HL-60 (cell line): ENCODE results near the gene NKAIN2.

ENCODE experiments used
- DNase-seq, 2 experiments: peaks; one replicate each; pipeline ENCODE4 v3.0.0-alpha.2; 2010 to 2020; ENCODE audit warnings: low read depth in 1 of 2, low spot score in 1 of 2
- H3K27ac ChIP-seq: fragments of 250-450 bp; sonication (Bioruptor Pico); replicated peaks from 2 replicates; pipeline ENCODE4 v1.5.1; 2020; ENCODE audit warnings: mild to moderate bottlenecking, moderate library complexity
- H3K27me3 ChIP-seq: fragments of 250-450 bp; sonication (Bioruptor Pico); 2 replicates; pipeline ENCODE4 v1.5.1; 2021; ENCODE audit warnings: mild to moderate bottlenecking, moderate library complexity; ENCODE audit not compliant: insufficient read depth, poor library complexity, severe bottlenecking
- H3K4me3 ChIP-seq: replicated peaks from 2 replicates; pipeline ENCODE4 v1.5.1; 2011; ENCODE audit warnings: mild to moderate bottlenecking, control low read depth, low read length; ENCODE audit not compliant: insufficient read depth
- GABPA ChIP-seq: IDR thresholded peaks from 2 replicates; pipeline ENCODE4 v1.6.1; 2012; ENCODE audit warnings: low read depth
- POLR2AphosphoS5 ChIP-seq: IDR thresholded peaks from 2 replicates; pipeline ENCODE4 v1.6.1; 2012; ENCODE audit warnings: low read depth
- SPI1 ChIP-seq: IDR thresholded peaks from 2 replicates; pipeline ENCODE4 v1.6.1; 2012; ENCODE audit warnings: low read depth, mild to moderate bottlenecking, borderline replicate concordance
- TF ChIP-seq, protein P1 (sequence below): IDR thresholded peaks from one replicate; pipeline ENCODE4 v1.5.1; 2011; ENCODE audit warnings: low read length, control low read depth, inconsistent platforms; ENCODE audit not compliant: insufficient read depth
- TF ChIP-seq, protein P2 (sequence below): IDR thresholded peaks from 2 replicates; pipeline ENCODE4 v1.6.1; 2012; ENCODE audit warnings: low read depth; ENCODE audit not compliant: insufficient replicate concordance

The NKAIN2 gene

DNA sequence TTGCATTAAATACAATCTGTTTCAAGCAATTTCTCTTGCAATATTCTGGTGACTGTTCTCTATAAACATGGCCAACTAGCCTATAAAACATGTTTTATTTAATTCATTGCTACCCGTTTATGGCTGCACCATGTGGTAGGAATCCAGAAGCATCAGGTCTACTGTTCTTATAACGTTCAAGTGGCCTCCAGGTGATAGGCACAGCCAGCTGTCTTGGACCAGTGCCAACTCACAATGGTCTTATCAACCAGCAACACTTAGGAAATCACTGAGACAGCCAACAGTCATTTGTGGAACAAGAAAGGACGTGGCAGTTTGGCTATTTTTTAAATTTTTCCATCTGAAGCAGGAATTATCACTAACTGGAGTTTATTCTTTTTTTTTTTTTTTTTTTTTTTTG lies 193.6 kb downstream of the NKAIN2 start:
- Histone ChIP-seq H3K27ac (no peak overlapping the region), H3K4me3 (no peak overlapping the region), H3K27me3 (no peaks in the 10 kb centered on the region)
- TF ChIP-seq GABPA (no peak), SPI1 (no peak), POLR2AphosphoS5 (no peak)
- TF ChIP-seq, protein P1, sequence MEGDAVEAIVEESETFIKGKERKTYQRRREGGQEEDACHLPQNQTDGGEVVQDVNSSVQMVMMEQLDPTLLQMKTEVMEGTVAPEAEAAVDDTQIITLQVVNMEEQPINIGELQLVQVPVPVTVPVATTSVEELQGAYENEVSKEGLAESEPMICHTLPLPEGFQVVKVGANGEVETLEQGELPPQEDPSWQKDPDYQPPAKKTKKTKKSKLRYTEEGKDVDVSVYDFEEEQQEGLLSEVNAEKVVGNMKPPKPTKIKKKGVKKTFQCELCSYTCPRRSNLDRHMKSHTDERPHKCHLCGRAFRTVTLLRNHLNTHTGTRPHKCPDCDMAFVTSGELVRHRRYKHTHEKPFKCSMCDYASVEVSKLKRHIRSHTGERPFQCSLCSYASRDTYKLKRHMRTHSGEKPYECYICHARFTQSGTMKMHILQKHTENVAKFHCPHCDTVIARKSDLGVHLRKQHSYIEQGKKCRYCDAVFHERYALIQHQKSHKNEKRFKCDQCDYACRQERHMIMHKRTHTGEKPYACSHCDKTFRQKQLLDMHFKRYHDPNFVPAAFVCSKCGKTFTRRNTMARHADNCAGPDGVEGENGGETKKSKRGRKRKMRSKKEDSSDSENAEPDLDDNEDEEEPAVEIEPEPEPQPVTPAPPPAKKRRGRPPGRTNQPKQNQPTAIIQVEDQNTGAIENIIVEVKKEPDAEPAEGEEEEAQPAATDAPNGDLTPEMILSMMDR, result no peak
- TF ChIP-seq, protein P2, sequence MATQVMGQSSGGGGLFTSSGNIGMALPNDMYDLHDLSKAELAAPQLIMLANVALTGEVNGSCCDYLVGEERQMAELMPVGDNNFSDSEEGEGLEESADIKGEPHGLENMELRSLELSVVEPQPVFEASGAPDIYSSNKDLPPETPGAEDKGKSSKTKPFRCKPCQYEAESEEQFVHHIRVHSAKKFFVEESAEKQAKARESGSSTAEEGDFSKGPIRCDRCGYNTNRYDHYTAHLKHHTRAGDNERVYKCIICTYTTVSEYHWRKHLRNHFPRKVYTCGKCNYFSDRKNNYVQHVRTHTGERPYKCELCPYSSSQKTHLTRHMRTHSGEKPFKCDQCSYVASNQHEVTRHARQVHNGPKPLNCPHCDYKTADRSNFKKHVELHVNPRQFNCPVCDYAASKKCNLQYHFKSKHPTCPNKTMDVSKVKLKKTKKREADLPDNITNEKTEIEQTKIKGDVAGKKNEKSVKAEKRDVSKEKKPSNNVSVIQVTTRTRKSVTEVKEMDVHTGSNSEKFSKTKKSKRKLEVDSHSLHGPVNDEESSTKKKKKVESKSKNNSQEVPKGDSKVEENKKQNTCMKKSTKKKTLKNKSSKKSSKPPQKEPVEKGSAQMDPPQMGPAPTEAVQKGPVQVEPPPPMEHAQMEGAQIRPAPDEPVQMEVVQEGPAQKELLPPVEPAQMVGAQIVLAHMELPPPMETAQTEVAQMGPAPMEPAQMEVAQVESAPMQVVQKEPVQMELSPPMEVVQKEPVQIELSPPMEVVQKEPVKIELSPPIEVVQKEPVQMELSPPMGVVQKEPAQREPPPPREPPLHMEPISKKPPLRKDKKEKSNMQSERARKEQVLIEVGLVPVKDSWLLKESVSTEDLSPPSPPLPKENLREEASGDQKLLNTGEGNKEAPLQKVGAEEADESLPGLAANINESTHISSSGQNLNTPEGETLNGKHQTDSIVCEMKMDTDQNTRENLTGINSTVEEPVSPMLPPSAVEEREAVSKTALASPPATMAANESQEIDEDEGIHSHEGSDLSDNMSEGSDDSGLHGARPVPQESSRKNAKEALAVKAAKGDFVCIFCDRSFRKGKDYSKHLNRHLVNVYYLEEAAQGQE, result no peak
- DNase-seq, result no peak

DNA sequence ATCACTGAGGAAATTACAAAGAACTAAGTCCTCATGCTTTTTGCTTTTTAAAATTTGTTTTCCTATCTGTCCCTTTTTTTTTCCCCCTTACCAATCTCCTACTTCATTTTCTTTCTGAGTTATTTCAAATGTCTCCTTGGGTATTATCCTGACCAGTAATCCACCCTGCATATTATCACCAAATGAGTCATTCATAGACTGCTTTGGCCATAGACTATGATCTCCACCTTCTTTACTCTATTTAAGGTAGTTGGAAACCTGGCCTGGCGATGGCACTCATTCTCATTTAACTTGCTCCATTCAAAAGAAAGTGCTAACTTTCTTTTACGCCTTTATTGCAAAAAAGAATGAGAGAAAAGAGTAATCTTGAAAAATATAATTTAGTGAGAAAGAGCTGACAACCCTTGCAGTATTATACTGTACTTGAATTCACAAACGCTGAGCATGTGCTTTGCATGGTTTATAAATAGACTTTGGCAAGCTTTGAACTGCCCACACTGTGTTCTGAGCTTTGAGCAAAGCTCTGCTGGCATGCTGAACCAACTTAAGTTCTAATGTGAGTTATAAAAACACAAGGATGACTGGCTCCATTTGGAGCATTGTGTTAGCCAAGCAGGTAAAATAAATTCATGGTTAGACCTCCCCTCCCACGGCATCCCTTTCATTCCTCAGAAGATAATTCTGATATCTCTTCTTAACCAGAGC lies 198.9 kb downstream of the NKAIN2 start:
- Histone ChIP-seq H3K27ac (no peak overlapping the region), H3K27me3 (no peaks in the 10 kb centered on the region), H3K4me3 (no peak overlapping the region)
- DNase-seq, result no peak
- TF ChIP-seq GABPA (no peak), SPI1 (no peak)
- TF ChIP-seq, protein P1, result no peak

DNA sequence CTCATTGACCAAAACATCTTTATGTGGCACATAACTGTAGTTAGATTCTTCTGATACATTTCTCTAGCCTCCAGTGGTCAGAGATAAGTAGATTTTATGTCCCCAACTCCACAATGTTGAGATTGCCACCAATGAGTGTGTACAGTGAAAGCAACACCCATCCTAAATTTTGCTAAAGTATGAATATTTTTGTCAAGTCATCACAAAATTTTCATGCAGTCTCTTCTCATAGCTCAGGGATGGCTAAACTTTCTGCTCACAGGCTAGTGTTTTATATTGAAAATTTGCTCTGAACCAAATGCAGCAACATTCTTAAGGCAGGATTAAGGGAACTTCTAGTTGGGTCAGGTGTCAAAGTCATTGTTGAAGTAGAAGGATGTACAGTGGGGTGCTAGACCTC lies 203.6 kb downstream of the NKAIN2 start:
- no peaks in the 10 kb centered on the region for H3K27me3 ChIP-seq
- no peak for DNase-seq
- no peak overlapping the region for H3K4me3 ChIP-seq
- no peak overlapping the region for H3K27ac ChIP-seq
- no peak for TF ChIP-seq POLR2AphosphoS5
- no peak for TF ChIP-seq SPI1
- TF ChIP-seq GABPA, result no peak
- TF ChIP-seq, protein P2, result no peak
- TF ChIP-seq, protein P1, result no peak
